Stimulated activated CD4-positive, alpha-beta T cell treated with anti-CD3 and anti-CD28 coated beads, TNF-alpha, amount 100 ng/mL, for 4 hours (primary cell): ENCODE results near the gene DNAJB2.
"Not testable (repeated sequence)": the region's sequence is repeated elsewhere in the genome, so short reads cannot be mapped to it uniquely, and the experiment has no call there.

Experiments used
- DNase-seq, 3 experiments: peaks; one replicate each; pipeline ENCODE4 v3.0.0-alpha.2; 2020; ENCODE audit warnings: low read depth in 3 of 3

The DNAJB2 gene

GRCh38 chr2:219302412-219302968 lies 23.3 kb downstream of the DNAJB2 start:
- DNase-seq: no peak

DNA sequence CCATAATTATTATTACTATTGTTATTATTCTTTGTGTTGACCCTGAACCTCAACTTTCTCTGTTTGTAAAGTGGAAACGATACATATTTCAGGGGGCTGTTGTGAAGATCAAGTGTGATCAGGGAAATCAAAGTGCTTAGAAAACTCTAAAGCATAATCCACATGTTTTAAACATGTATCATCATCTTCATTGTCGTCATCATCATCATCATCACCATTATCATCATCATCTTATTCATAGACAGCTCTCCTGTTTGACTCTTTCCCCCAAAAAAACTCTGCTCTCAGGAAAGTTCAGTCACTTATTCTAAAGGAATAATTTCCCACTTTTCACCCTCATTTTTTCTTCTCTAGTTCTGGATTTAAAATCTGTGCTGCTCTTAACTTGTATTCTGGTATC lies 25.1 kb downstream of the DNAJB2 start:
- DNase-seq: no peak

DNA sequence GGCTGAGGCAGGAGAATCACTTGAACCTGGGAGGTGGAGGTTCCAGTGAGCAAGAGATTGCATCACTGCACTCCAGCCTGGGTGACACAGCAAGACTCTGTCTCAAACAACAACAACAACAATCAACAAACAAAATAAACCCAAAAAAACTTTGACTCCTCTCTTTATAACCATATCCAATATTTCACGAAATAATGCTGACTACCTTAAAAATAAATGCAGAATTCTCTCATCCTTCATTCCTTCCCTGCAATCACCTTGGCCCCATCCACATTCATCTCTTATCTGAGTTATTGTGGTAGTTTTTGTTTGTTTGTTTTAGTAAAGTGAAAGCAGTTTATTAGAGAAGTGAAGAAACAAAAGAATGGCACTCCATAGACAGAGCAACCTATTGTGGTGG lies 26.9 kb downstream of the DNAJB2 start:
- no peak for DNase-seq

DNA sequence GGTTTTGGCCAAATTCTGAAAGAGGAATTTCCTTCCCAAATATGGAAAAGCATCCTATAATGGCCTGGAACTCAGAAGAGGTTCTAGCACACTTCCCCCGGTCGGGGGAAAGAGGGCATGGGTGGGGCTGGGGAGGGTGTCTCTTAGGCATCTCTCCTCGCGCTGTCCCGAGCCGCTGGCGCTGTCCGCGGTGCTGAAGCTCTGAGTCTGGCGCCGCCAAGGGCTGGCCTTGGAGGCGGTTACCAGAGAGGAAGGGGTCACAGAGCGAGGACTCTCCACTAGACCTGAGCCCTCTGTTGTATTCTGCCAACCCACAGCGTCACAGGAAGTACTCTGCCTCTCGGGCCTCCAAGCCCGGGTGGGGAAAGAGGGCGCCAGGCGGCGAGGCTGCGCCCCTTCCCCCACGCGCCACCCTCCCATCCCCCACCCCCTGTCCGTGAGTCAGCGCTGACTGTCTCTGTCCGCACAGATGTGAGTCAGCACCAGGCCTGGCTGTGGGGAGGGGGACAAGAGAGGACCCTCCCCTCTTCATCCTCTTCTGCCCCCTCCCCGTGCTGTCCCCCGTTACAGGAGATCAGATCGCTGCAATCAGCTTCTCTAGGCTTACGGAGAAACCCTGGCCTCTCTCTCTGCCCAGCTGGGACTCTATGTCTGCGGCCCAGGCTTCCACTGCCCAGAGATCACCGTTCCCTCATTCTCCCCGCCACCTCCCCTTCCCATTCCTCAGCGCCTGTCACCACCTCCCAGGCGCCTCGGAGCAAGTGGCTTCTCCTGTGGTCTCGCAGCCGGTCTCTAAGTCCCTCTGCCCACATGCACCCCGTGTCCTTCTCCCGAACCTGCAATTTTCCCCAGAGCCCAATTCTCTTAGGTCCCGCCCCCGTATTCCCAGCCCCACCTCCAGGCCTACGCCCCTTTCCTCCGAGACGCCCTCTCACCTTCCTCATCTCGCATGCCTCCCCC lies 29.3 kb downstream of the DNAJB2 start:
- peak in 2 of 3 experiments; percentile 27 to 47 for DNase-seq

DNA sequence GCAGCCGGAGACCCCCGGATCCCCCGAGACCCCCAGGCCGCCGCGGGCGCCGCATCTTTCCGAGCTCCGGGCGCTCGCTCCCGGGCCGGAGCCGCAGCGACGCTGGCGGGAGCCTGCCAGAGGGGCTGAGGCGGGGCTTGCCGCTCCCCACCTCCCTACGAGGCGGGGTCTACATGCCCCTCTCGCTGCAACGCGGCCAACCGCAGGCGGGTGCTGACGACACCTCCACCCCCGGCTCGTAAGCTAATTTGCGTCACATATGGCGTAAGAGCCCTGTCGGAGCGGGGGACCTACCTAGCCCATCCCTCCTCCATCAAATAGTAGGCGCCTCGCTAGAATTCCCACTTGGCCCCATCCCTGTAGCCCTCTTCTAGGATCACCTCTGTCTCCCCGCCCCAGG lies 30.1 kb downstream of the DNAJB2 start, which contains the start of gene PTPRN:
Gene PTPRN (minus strand): TSS at position 124 of the 400 bp plus-strand sequence. CDS start 69 bp downstream, at position 55.
- no peak for DNase-seq

DNA sequence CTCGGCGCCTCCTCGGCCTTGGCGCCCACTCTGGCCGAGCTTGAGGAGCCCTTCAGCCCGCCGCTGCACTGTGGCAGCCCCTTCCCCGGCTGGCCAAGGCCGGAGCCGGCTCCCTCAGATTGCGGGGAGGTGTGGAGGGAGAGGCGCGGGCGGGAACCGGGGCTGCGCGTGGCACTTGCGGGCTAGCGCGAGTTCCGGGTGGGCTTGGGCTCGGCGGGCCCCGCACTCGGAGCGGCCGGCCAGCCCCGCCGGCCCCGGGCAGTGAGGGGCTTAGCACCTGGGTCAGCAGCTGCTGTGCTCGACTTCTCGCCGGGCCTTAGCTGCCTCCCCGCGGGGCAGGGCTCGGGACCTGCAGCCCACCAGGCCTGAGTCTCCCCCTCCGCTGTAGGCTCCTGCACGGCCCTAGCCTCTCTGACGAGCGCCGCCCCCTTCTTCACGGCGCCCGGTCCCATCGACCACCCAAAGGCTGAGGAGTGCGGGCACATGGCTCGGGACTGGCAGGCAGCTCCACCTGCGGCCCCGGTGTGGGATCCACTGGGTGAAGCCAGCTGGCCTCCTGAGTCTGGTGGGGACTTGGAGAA lies 33.6 kb downstream of the DNAJB2 start:
- not testable (repeated sequence) for DNase-seq

DNA sequence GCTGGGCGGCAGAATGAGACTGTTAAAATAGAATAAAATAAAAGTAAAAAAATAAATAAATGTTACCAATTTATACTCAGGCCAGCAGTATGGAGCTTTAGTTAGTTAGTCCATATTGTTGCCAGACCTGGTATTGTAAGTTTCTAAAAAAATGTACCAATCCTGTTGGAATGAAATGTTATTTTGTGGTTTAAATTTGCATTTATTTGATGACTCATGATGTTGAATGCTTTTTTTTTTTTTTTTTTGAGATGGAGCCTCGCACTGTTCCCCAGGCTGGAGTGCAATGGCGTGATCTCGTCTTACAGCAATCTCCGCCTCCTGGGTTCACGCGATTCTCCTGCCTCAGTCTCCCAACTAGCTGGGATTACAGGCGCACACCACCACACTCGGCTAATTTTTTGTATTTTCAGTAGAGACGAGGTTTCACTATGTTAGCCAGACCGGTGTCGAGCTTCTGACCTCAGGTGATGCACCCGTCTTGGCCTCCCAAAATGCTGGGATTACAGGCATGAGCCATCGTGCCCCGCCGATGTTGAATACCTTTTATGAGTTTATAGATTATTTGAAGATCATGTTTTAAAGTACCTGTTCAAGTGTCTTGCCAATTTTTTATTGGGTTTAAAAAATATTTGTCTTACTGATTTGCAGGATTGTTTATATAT lies 35.8 kb downstream of the DNAJB2 start:
- no peak for DNase-seq

GRCh38 chr2:219323434-219323833 lies 44.3 kb downstream of the DNAJB2 start:
- DNase-seq: no peak

- no peak for DNase-seq
Measured at GRCh38 chr2:219325136-219325535, 46.0 kb downstream of the DNAJB2 start.

GRCh38 chr2:219325657-219326315 lies 46.6 kb downstream of the DNAJB2 start:
- no peak for DNase-seq

GRCh38 chr2:219327719-219328118 lies 48.6 kb downstream of the DNAJB2 start:
- no peak for DNase-seq

GRCh38 chr2:219331560-219332213 lies 52.5 kb downstream of the DNAJB2 start:
- no peak for DNase-seq

DNA sequence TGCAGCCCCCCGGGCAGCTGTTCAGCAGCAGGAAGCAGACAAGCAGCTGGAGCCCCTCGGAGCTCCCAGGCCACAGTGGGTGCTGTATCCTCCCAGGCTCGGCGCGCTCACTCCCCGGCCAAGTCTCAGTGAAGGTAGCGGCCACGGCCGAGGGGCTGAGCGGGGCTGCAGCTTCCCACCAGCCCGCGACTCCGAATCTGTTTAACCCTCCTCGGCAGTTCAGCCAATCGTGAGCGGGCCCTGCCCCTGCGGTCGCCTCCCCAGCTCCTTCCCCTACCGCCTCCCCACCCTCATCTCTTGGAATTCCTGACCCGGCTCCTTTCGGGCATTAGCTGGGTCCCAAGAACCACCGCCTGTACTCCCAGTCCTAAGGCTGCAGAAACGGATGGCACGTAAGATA lies 53.4 kb downstream of the DNAJB2 start, which contains the start of gene RESP18:
Gene RESP18 (minus strand): TSS at position 203 of the 400 bp plus-strand sequence.
- DNase-seq: no peak

- no peak for DNase-seq
Measured at GRCh38 chr2:219334076-219334475, 54.9 kb downstream of the DNAJB2 start.

DNA sequence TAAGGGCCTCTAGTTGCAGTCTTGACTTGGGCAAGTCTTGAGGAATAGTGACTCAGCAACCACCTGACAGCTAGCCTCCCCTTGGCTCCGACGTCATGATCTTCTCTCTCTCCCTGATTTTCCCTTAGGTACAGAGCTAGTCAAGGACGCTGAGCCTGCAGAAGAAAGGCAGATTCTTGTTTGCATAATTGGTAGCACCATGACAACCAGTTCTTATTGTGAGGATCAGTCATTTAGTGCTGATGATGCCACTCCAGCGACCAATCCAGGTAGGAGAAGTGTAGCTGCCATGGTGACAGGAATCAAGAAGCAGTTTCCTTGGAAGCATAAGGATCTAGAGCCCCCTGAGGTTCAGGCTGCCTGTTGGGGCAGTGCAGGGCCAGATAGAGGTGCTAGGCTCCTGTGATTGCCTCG lies 56.2 kb downstream of the DNAJB2 start:
- no peak for DNase-seq
